A673 (cell line): Measurements from ENCODE around the gene DNAI2. TPM values are rescaled to one million over a fixed set of nuclear protein-coding genes. Genes with fewer than 3 reads are reported as not detected.
A peak's percentile ranks its signal among the peaks of the same experiment; 100 is the strongest.

Experiments used
- BruUV-seq: library from RNA; stranded (reverse); fragments of 400-500 nt; replicated peaks from 2 replicates; lab custom pipeline; 2021; lab: Mats Ljungman, UMichigan
- CTCF ChIA-PET: fragments of 300-600 bp; sonication (Branson Sonifier 250); formaldehyde crosslinking; loops from one replicate; lab custom pipeline; 2022; ENCODE audit warnings: antibody characterized with exemption; lab: Charles Lee
- POLR2A ChIA-PET: fragments of 300-600 bp; sonication (Branson Sonifier 250); formaldehyde crosslinking; loops from one replicate; lab custom pipeline; 2022; ENCODE audit warnings: antibody characterized with exemption; ENCODE audit not compliant: low non-redundant PET; lab: Charles Lee
- DNase-seq: peaks from one replicate; pipeline ENCODE4 v3.0.0-alpha.2; 2015; ENCODE audit warnings: low spot score
- H3K27ac ChIP-seq: fragments of 200-600 bp; sonication (generic); 2 replicates; pipeline ENCODE4 v1.5.1; 2016; ENCODE audit warnings: mixed run types, low read depth, mild to moderate bottlenecking, mixed read lengths, antibody characterized with exemption, low read length; ENCODE audit not compliant: poor library complexity, severe bottlenecking
- H3K27me3 ChIP-seq: fragments of 200-600 bp; sonication (generic); replicated peaks from 2 replicates; pipeline ENCODE4 v1.6.1; 2017; ENCODE audit warnings: mixed run types, low read depth, mild to moderate bottlenecking, mixed read lengths, antibody characterized with exemption, low read length; ENCODE audit not compliant: insufficient read depth, poor library complexity
- H3K36me3 ChIP-seq: fragments of 200-600 bp; sonication (generic); 2 replicates; pipeline ENCODE4 v1.6.1; 2016; ENCODE audit warnings: mixed run types, mild to moderate bottlenecking, mixed read lengths, antibody characterized with exemption, low read length; ENCODE audit not compliant: insufficient read depth, poor library complexity, severe bottlenecking
- H3K4me1 ChIP-seq: fragments of 200-600 bp; sonication (generic); 2 replicates; pipeline ENCODE4 v1.6.1; 2017; ENCODE audit warnings: mixed run types, mild to moderate bottlenecking, mixed read lengths, antibody characterized with exemption, low read length; ENCODE audit not compliant: insufficient read depth, poor library complexity, severe bottlenecking
- H3K4me3 ChIP-seq: fragments of 200-600 bp; sonication (generic); 2 replicates; pipeline ENCODE4 v1.5.1; 2016; ENCODE audit warnings: low read depth, mixed run types, mild to moderate bottlenecking, mixed read lengths, low read length; ENCODE audit not compliant: poor library complexity, severe bottlenecking
- H3K9me3 ChIP-seq: fragments of 200-600 bp; sonication (generic); 2 replicates; pipeline ENCODE4 v1.6.1; 2016; ENCODE audit warnings: mixed run types, low read depth, mild to moderate bottlenecking, mixed read lengths, antibody characterized with exemption, low read length; ENCODE audit not compliant: poor library complexity, severe bottlenecking
- EZH2 ChIP-seq: fragments of 200-600 bp; sonication (generic); IDR thresholded peaks from 2 replicates; pipeline ENCODE4 v1.6.1; 2017; ENCODE audit warnings: borderline replicate concordance, low read depth, mild to moderate bottlenecking, mixed read lengths, antibody characterized with exemption, low read length; ENCODE audit not compliant: poor library complexity, severe bottlenecking
- intact Hi-C: fragments of 100-400 bp; cut with micrococcal nuclease; formaldehyde crosslinking; loops from one replicate; pipeline ENCODE4 v1.10.0; 2022; ENCODE audit not compliant: unreplicated experiment
- total RNA-seq: library from RNA; stranded (reverse); gene quantifications from 2 replicates; pipeline ENCODE4 v1.2.3, GENCODE V29; 2021
- TF ChIP-seq, protein P1 (sequence below): fragments of 300-800, 200-600 bp; sonication (generic); conservative IDR thresholded peaks from 2 replicates; pipeline ENCODE4 v1.5.1; 2017; ENCODE audit warnings: low read depth, mild to moderate bottlenecking, antibody characterized with exemption, low read length, moderate library complexity, mixed read lengths

The DNAI2 gene
- total RNA-seq, 1 experiment from 2014 or later = not detected

DNA sequence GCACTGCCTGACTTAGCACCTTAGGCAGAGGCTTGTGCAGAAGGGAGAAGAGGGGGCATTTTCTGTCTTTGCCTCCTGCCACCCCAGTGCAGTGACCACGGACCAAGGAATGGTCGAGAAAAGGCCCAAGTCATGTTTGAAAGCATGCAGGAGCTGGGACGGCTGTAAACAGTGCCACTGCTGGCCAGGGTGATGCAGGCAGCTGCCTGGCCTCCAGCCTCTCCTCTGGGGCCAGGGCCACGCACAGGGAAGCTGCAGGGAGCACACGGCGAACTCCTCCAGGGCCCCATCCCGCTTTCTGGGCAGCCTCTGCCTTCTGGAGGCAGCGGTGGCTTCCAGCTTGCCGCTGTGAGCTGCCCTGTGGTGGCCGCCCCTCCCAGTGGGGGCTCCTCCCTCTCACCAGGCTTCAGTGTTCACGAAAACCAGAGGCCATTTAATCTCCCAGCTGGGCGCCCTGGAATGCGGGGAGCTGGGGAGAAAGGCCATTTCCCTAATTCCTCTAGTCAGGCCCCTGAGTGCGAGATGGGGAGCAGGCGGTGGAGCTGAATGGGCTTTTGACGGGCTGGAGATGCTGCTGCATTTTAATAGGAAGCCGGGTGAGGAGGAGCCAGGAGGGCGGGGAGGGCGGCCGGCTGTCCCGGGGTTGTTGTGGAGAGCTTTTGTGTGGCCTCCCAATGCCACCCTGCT is 28.7 kb upstream of the DNAI2 start:
- Histone ChIP-seq H3K27ac (no peak overlapping the region), H3K4me1 (peaks cover 7% of the 10 kb centered on the region), H3K9me3 (no peaks in the 10 kb centered on the region), H3K4me3 (no peak overlapping the region), H3K36me3 (no peaks in the 10 kb centered on the region), H3K27me3 (no peaks in the 10 kb centered on the region)
- no TSS peak for BruUV-seq
- TF ChIP-seq, protein P1, sequence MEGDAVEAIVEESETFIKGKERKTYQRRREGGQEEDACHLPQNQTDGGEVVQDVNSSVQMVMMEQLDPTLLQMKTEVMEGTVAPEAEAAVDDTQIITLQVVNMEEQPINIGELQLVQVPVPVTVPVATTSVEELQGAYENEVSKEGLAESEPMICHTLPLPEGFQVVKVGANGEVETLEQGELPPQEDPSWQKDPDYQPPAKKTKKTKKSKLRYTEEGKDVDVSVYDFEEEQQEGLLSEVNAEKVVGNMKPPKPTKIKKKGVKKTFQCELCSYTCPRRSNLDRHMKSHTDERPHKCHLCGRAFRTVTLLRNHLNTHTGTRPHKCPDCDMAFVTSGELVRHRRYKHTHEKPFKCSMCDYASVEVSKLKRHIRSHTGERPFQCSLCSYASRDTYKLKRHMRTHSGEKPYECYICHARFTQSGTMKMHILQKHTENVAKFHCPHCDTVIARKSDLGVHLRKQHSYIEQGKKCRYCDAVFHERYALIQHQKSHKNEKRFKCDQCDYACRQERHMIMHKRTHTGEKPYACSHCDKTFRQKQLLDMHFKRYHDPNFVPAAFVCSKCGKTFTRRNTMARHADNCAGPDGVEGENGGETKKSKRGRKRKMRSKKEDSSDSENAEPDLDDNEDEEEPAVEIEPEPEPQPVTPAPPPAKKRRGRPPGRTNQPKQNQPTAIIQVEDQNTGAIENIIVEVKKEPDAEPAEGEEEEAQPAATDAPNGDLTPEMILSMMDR = no peak
- TF ChIP-seq EZH2 = no peak
- CTCF ChIA-PET = no interaction called here
- intact Hi-C loops = no loop called here
- POLR2A ChIA-PET = no interaction called here
- DNase-seq = peak; percentile 58

DNA sequence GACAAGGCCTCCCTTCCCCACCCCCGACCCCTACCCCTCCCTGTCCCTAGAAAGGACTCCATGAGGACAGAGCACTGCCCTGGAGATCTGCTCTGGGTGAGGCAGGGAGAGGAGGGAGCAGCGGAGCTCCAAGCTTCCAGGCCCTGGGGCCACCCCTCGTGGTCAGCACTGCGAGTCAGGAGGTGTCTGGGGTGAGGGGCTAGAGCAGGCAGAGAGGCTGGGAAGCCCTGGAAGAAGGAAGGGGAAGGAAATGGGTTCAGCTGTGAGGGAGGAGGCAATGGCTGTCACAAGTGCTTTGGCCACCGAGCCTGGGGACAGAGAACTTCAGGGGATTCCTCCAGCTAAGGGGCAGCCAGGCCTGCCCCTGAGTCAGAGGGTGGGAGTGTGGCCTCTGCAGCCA is 28.2 kb upstream of the DNAI2 start:
- Histone ChIP-seq H3K4me3 (no peak overlapping the region), H3K4me1 (peaks cover 7% of the 10 kb centered on the region), H3K36me3 (no peaks in the 10 kb centered on the region), H3K9me3 (no peaks in the 10 kb centered on the region), H3K27ac (no peak overlapping the region), H3K27me3 (no peaks in the 10 kb centered on the region)
- intact Hi-C loops = no loop called here
- CTCF ChIA-PET = no interaction called here
- no TSS peak for BruUV-seq
- no peak for DNase-seq
- TF ChIP-seq, protein P1 = no peak
- TF ChIP-seq EZH2 = no peak
- POLR2A ChIA-PET = no interaction called here

DNA sequence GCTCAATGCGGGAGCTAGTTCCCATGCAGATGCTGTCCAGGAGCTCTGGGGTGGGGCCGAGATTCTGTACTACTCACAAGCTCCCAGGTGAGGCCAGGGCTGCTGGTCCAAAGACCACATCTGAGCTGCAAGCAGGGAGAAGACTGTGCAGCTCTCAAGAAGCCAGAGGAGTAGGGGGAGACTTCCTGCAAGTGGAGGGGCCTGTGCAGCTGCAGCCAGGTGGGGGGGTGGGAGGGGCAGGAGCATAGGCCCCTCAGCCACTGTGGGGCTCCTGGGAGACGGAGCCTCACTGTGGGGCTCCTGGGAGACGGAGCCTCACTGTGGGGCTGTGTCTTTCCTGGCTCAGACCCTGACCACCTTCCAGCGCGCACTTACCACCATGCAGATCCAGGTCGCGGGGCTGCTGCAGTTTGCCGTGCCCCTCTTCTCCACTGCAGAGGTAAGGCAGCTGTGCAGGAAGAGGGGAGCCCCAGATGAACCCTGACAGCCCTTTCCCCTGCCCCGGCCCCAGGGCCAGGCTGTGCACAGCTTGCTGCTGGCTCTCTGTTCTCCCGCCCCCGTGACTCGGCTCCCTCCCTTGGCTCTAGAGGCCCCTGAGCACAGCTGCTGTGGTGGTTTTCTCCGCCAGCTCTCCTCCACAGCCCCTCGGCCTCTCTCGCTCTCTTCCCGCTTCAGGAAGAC is 24.3 kb upstream of the DNAI2 start:
- Histone ChIP-seq H3K27me3 (no peaks in the 10 kb centered on the region), H3K9me3 (no peaks in the 10 kb centered on the region), H3K4me3 (no peak overlapping the region), H3K4me1 (peaks cover 7% of the 10 kb centered on the region), H3K36me3 (no peaks in the 10 kb centered on the region), H3K27ac (no peak overlapping the region)
- CTCF ChIA-PET = no interaction called here
- no peak for DNase-seq
- POLR2A ChIA-PET = no interaction called here
- TF ChIP-seq, protein P1 = no peak
- TF ChIP-seq EZH2 = no peak
- intact Hi-C loops = no loop called here
- no TSS peak for BruUV-seq
